Stimulated activated CD8-positive, alpha-beta memory T cell treated with anti-CD3 and anti-CD28 coated beads, Interleukin-2, amount 100 ng/mL, for 1 hour (primary cell): ENCODE results near the gene MYO3A.
"Not testable (repeated sequence)": the region's sequence is repeated elsewhere in the genome, so short reads cannot be mapped to it uniquely, and the experiment has no call there.

Experiments used
- DNase-seq, 2 donors: peaks; one replicate each; pipeline ENCODE4 v3.0.0-alpha.2; 2020; ENCODE audit warnings: low read depth in 2 of 2

Gene MYO3A

GRCh38 chr10:26081459-26081858 lies 147.4 kb downstream of the MYO3A start:
- no peak for DNase-seq

- no peak for DNase-seq
These were observed 151.5 kb downstream of the MYO3A start for GRCh38 chr10:26085549-26085948.

GRCh38 chr10:26087666-26088065 lies 153.6 kb downstream of the MYO3A start:
- no peak for DNase-seq

GRCh38 chr10:26090026-26090425 lies 156.0 kb downstream of the MYO3A start:
- no peak for DNase-seq

- no peak for DNase-seq
These were observed 156.7 kb downstream of the MYO3A start for GRCh38 chr10:26090762-26091161.

- DNase-seq, result no peak
These were observed 159.2 kb downstream of the MYO3A start for GRCh38 chr10:26093229-26093628.

GRCh38 chr10:26095781-26096180 lies 161.8 kb downstream of the MYO3A start:
- DNase-seq, result no peak

- DNase-seq, result not testable (repeated sequence)
These were observed 163.5 kb downstream of the MYO3A start for GRCh38 chr10:26097549-26097948.

GRCh38 chr10:26112532-26112931 lies 178.5 kb downstream of the MYO3A start:
- no peak for DNase-seq

- no peak for DNase-seq
These were observed 204.6 kb downstream of the MYO3A start for GRCh38 chr10:26138613-26139012.

- no peak for DNase-seq
These were observed 222.0 kb downstream of the MYO3A start for GRCh38 chr10:26156019-26156418.

- no peak for DNase-seq
These were observed 223.7 kb downstream of the MYO3A start for GRCh38 chr10:26157734-26158133.

GRCh38 chr10:26169466-26169865 lies 235.4 kb downstream of the MYO3A start:
- no peak for DNase-seq

- no peak for DNase-seq
These were observed 238.1 kb downstream of the MYO3A start for GRCh38 chr10:26172131-26172530.

- DNase-seq, result no peak
These were observed 239.8 kb downstream of the MYO3A start for GRCh38 chr10:26173837-26174236.

GRCh38 chr10:26177341-26177740 lies 243.3 kb downstream of the MYO3A start:
- no peak for DNase-seq

GRCh38 chr10:26194275-26194674 lies 260.2 kb downstream of the MYO3A start:
- DNase-seq, result no peak

- no peak for DNase-seq
These were observed 263.2 kb downstream of the MYO3A start for GRCh38 chr10:26197248-26197647.

- no peak for DNase-seq
These were observed 264.1 kb downstream of the MYO3A start for GRCh38 chr10:26198119-26198518.

GRCh38 chr10:26199841-26200240 lies 265.8 kb downstream of the MYO3A start:
- no peak for DNase-seq

GRCh38 chr10:26205223-26205622 lies 271.2 kb downstream of the MYO3A start:
- DNase-seq, result no peak

- DNase-seq, result no peak
These were observed 277.9 kb downstream of the MYO3A start for GRCh38 chr10:26211781-26212444.

- DNase-seq, result no peak
These were observed 278.5 kb downstream of the MYO3A start for GRCh38 chr10:26212511-26212910.

GRCh38 chr10:26213157-26213800 lies 279.2 kb downstream of the MYO3A start:
- DNase-seq, result no peak
